Gastroesophageal sphincter (tissue), 4 donors: ENCODE measurements around the gene ELAVL3. TPM values are rescaled to one million over a fixed set of nuclear protein-coding genes. Genes with fewer than 3 reads are reported as not detected.
A peak's percentile ranks its signal among the peaks of the same experiment; 100 is the strongest.

ENCODE experiments used
- ATAC-seq: fragments of 150-250 bp; one replicate; pipeline ENCODE4 v1.9.1; 2016; ENCODE audit warnings: mild to moderate bottlenecking, moderate library complexity
- H3K27ac ChIP-seq, 4 donors: fragments of 200-600 bp; sonication (generic) in 3 of 4; 1 replicate in 3 of 4; 2 replicates in 1 of 4; pipeline ENCODE4 v1.5.1; 2016 to 2019
- H3K27me3 ChIP-seq: fragments of 200-600 bp; sonication (generic); one replicate; pipeline ENCODE4 v1.5.1; 2019
- H3K36me3 ChIP-seq, 2 donors: fragments of 200-600 bp; sonication (generic); one replicate each; pipeline ENCODE4 v1.5.1; 2019; ENCODE audit warnings: control low read depth in 1 of 2
- H3K4me1 ChIP-seq, 3 donors: fragments of 200-600 bp; sonication (generic); 1 replicate in 2 of 3; 2 replicates in 1 of 3; pipeline ENCODE4 v1.5.1; 2016 to 2019; ENCODE audit warnings: control low read depth in 2 of 3
- H3K4me3 ChIP-seq, 2 donors: fragments of 200-600 bp; sonication (generic); one replicate each; pipeline ENCODE4 v1.5.1; 2019; ENCODE audit warnings: mild to moderate bottlenecking in 1 of 2, moderate library complexity in 1 of 2
- H3K9me3 ChIP-seq, 3 donors: fragments of 200-600 bp; sonication (generic); one replicate each; pipeline ENCODE4 v1.5.1; 2017 to 2019; ENCODE audit warnings: control low read depth in 2 of 3
- CTCF ChIP-seq, 4 experiments: fragments of 200-600 bp in 2 of 4; fragments of 450-650 bp in 2 of 4; sonication (generic) in 1 of 4; IDR thresholded peaks; one replicate each; pipeline ENCODE4 v1.5.1; 2017 to 2019; ENCODE audit warnings: antibody characterized with exemption in 4 of 4, mild to moderate bottlenecking in 2 of 4, moderate library complexity in 2 of 4
- EP300 ChIP-seq: sonication (generic); formaldehyde crosslinking; IDR thresholded peaks from one replicate; pipeline ENCODE4 v1.6.1; 2017; ENCODE audit warnings: antibody characterized with exemption, mild to moderate bottlenecking
- POLR2A ChIP-seq, 2 donors: fragments of 450-650 bp; IDR thresholded peaks; one replicate each; pipeline ENCODE4 v1.6.1; 2017; ENCODE audit warnings: antibody characterized with exemption in 2 of 2, mild to moderate bottlenecking in 2 of 2, moderate library complexity in 1 of 2
- POLR2AphosphoS5 ChIP-seq: sonication (generic); formaldehyde crosslinking; IDR thresholded peaks from one replicate; pipeline ENCODE4 v1.6.1; 2017; ENCODE audit warnings: antibody characterized with exemption
- WGBS, 2 donors: methylation state at CpG; one replicate each; pipeline ENCODE4 v1.1.5; 2018; ENCODE audit warnings: low coverage in 1 of 2; 5-methylcytosine and 5-hydroxymethylcytosine counted together
- total RNA-seq, 4 donors: library from RNA; depleted of rRNA; stranded (reverse); fragments of >200 nt; gene quantifications; one replicate each; pipeline ENCODE4 v1.1.0, GENCODE V29; 2016

Gene ELAVL3
- total RNA-seq, 4 donors from 2014 or later = 0.04 to 3.3 (median 0.27) TPM; not detected in 1

DNA sequence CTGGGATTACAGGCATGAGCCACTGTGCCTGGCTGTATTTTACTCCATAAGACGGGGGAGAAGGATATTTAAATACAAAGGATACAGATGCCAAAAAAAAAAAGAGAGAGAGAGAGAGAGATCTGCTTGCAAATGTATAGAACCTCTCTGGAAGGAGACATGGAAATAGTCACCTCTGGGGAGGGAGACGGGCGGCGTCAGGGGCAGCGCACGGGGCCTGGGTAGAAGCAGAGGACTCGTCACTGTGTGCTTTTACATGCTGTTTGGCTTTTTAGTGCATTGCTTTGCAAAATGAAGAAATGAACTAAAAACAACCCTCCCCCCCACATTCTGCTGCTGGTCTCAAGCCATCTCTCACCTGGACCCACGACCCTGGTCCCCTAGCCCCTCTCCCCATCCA lies 29.6 kb upstream of the ELAVL3 start:
- Histone ChIP-seq H3K36me3 (peaks cover 0 to 75% of the 10 kb centered on the region in 2 donors), H3K4me1 (peaks cover 0 to 11% (median 5%) of the 10 kb centered on the region in 3 donors), H3K27me3 (no peaks in the 10 kb centered on the region), H3K27ac (no peak overlapping the region), H3K4me3 (no peak overlapping the region), H3K9me3 (no peaks in the 10 kb centered on the region)
- ATAC-seq = no peak
- TF ChIP-seq POLR2A (IDR thresholded peaks at IDR 0.05) (no peak), POLR2AphosphoS5 (no peak), CTCF (IDR thresholded peaks at IDR 0.05) (no peak), EP300 (no peak)
- 88 to 94% methylated on average over 6 to 7 of the region's 8 CpGs for WGBS, 2 donors

DNA sequence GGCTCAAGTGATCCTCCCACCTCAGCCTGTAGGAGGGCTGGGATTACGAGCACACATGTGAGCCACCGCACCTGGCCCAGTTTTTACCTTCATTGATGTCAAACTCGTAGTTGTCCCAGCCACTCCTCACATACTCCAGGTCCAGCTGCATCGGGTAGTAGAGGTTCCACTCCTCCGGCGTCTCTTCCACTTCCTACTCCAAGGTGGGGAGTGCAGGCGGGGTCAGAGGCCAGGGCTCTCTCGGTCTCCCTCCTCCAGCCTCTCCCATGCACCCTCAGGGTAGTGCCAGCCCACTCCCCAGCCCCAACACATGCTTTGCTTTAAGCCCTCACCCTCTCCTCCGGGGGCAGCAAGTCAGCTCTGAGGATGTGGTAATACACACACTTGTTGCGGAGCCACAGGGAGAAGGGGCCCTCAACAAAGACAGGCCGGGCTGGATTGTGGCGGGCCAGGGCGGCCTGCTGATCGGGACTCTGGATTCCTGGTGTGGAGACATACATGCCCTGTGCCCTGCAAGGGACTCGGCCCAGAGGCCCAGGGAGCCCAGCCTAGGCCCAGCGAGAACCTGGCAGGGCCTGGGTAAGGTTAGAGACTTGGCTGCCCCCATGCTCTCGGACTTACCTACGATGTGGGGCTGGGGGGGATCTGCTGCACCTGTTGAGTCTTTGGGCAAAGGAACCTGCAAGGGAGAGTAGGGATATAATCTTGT lies 26.7 kb upstream of the ELAVL3 start:
- H3K4me1 ChIP-seq = peaks cover 0 to 19% (median 5%) of the 10 kb centered on the region in 3 donors
- no peak overlapping the region for H3K27ac ChIP-seq
- no peaks in the 10 kb centered on the region for H3K27me3 ChIP-seq
- no peaks in the 10 kb centered on the region for H3K9me3 ChIP-seq
- peaks cover 0 to 52% of the 10 kb centered on the region in 2 donors for H3K36me3 ChIP-seq
- no peak for TF ChIP-seq POLR2A (IDR thresholded peaks at IDR 0.05)
- TF ChIP-seq POLR2AphosphoS5 = no peak
- no peak for TF ChIP-seq EP300
- no peak for TF ChIP-seq CTCF (IDR thresholded peaks at IDR 0.05)
- ATAC-seq = no peak
- H3K4me3 ChIP-seq = no peak overlapping the region
- 91 to 100% methylated on average over 1 to 6 of the region's 18 CpGs for WGBS, 2 donors

DNA sequence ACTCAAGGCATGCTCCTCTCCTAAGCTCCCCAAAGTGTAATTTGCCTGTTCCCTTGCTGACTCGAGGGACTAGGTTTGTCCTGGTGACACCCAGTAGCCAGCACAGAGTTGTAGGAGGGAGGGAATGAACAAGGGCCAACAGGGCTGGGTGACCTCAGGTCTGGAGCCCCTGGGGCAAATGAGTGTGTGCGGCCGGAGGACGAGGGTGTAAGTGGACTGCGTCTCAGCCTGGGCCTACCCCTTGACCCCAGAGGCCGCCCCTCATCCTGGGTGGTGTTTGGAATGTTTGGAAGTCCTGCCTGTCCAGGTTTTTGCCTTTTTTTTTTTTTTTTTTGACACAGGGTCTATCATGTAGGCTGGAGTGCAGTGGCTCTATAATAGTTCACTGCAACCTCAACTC lies 26.1 kb upstream of the ELAVL3 start:
- H3K4me3 ChIP-seq = no peak overlapping the region
- peaks cover 0 to 52% of the 10 kb centered on the region in 2 donors for H3K36me3 ChIP-seq
- peaks cover 0 to 19% (median 5%) of the 10 kb centered on the region in 3 donors for H3K4me1 ChIP-seq
- no peaks in the 10 kb centered on the region for H3K27me3 ChIP-seq
- TF ChIP-seq POLR2A (IDR thresholded peaks at IDR 0.05) (no peak), POLR2AphosphoS5 (no peak), EP300 (no peak), CTCF (IDR thresholded peaks at IDR 0.05) (no peak)
- H3K9me3 ChIP-seq = no peaks in the 10 kb centered on the region
- WGBS, 2 donors = 80 to 93% methylated on average over 1 to 5 of the region's 6 CpGs
- H3K27ac ChIP-seq = no peak overlapping the region
- no peak for ATAC-seq

- TF ChIP-seq POLR2AphosphoS5 (no peak), EP300 (no peak), CTCF (IDR thresholded peaks at IDR 0.05) (no peak), POLR2A (IDR thresholded peaks at IDR 0.05) (no peak)
- peaks cover 0 to 50% of the 10 kb centered on the region in 2 donors for H3K36me3 ChIP-seq
- H3K27me3 ChIP-seq = no peaks in the 10 kb centered on the region
- peak overlapping the region; percentile 73 to 89 for H3K4me3 ChIP-seq
- peaks cover 0 to 19% (median 5%) of the 10 kb centered on the region in 3 donors for H3K4me1 ChIP-seq
- no peaks in the 10 kb centered on the region for H3K9me3 ChIP-seq
- peak; percentile 3 for ATAC-seq
- H3K27ac ChIP-seq = peak overlapping the region in 3 of 4 donors; percentile 96 to 98 (median 97)
- 65% methylated on average over 4 of the region's 20 CpGs; no CpG with 5 or more reads in 1 of the 2 donors for WGBS, 2 donors
Observed at GRCh38 chr19:11506101-11506555, 25.3 kb upstream of the ELAVL3 start.
